Hepatocyte (in vitro differentiated cells): ENCODE measurements around the gene GTF3C1. TPM values are rescaled to one million over a fixed set of nuclear protein-coding genes. Genes with fewer than 3 reads are reported as not detected.

ENCODE experiments used
- DNase-seq: peaks from one replicate; pipeline ENCODE4 v3.0.0-alpha.2; 2016; ENCODE audit warnings: low spot score
- H2AFZ ChIP-seq: fragments of 200-600 bp; sonication (generic); 2 replicates; pipeline ENCODE4 v1.6.0; 2016; ENCODE audit warnings: antibody characterized with exemption, mild to moderate bottlenecking
- H3K27ac ChIP-seq: fragments of 200-600 bp; sonication (generic); 2 replicates; pipeline ENCODE4 v1.5.1; 2016; ENCODE audit warnings: mild to moderate bottlenecking
- H3K27me3 ChIP-seq: fragments of 200-600 bp; sonication (generic); 2 replicates; pipeline ENCODE4 v1.6.1; 2016
- H3K36me3 ChIP-seq: fragments of 200-600 bp; sonication (generic); replicated peaks from 2 replicates; pipeline ENCODE4 v1.5.1; 2016; ENCODE audit warnings: low read depth; ENCODE audit not compliant: insufficient read depth
- H3K4me1 ChIP-seq: fragments of 200-600 bp; sonication (generic); 2 replicates; pipeline ENCODE4 v1.5.1; 2016; ENCODE audit warnings: mild to moderate bottlenecking, moderate library complexity; ENCODE audit not compliant: insufficient read depth
- H3K4me2 ChIP-seq: fragments of 200-600 bp; sonication (generic); 2 replicates; pipeline ENCODE4 v1.6.0; 2016
- H3K4me3 ChIP-seq: fragments of 200-600 bp; sonication (generic); 2 replicates; pipeline ENCODE4 v1.5.1; 2016; ENCODE audit warnings: mild to moderate bottlenecking
- H3K79me2 ChIP-seq: fragments of 200-600 bp; sonication (generic); 2 replicates; pipeline ENCODE4 v1.6.0; 2017; ENCODE audit warnings: mild to moderate bottlenecking
- H3K9me2 ChIP-seq: fragments of 200-600 bp; sonication (generic); replicated peaks from 2 replicates; pipeline ENCODE4 v1.6.0; 2017; ENCODE audit warnings: mild to moderate bottlenecking; ENCODE audit not compliant: insufficient read depth
- H3K9me3 ChIP-seq: fragments of 200-600 bp; sonication (generic); 2 replicates; pipeline ENCODE4 v1.5.1; 2016; ENCODE audit warnings: low read depth, mild to moderate bottlenecking
- H4K20me1 ChIP-seq: fragments of 200-600 bp; sonication (generic); 2 replicates; pipeline ENCODE4 v1.6.0; 2016; ENCODE audit warnings: mild to moderate bottlenecking; ENCODE audit not compliant: insufficient read depth, poor library complexity, severe bottlenecking
- CTCF ChIP-seq: fragments of 200-600 bp; sonication (generic); IDR thresholded peaks from 2 replicates; pipeline ENCODE4 v1.5.1; 2016; ENCODE audit warnings: antibody characterized with exemption, mild to moderate bottlenecking; ENCODE audit not compliant: poor library complexity
- EZH2 ChIP-seq: fragments of 200-600 bp; sonication (generic); IDR thresholded peaks from 2 replicates; pipeline ENCODE4 v1.6.1; 2016; ENCODE audit warnings: antibody characterized with exemption, mild to moderate bottlenecking, borderline replicate concordance
- EZH2phosphoT487 ChIP-seq: fragments of 200-600 bp; sonication (generic); IDR thresholded peaks from one replicate; pipeline ENCODE4 v1.6.1; 2018; ENCODE audit warnings: antibody characterized with exemption, mild to moderate bottlenecking, low read depth, moderate library complexity; ENCODE audit not compliant: unreplicated experiment, severe bottlenecking
- WGBS: methylation state at CpG from one replicate; pipeline ENCODE4 v1.1.6; 2016; ENCODE audit warnings: low lambda C conversion rate; ENCODE audit errors: missing lambda C conversion rate; 5-methylcytosine and 5-hydroxymethylcytosine counted together
- polyA plus RNA-seq: library from polyadenylated mRNA; unstranded; fragments of >200 nt; fragmentation: Nextera tagmentation; extraction: Ambion mirVana; gene quantifications from 2 replicates; pipeline ENCODE4 v1.2.1, GENCODE V29; 2016
- total RNA-seq: library from RNA; depleted of rRNA; stranded (reverse); fragments of >200 nt; gene quantifications from 2 replicates; pipeline ENCODE4 v1.2.3, GENCODE V29; 2014

The GTF3C1 gene
- total and polyA plus RNA-seq, 2 experiments from 2014 or later = 41.5 to 59.6 TPM

DNA sequence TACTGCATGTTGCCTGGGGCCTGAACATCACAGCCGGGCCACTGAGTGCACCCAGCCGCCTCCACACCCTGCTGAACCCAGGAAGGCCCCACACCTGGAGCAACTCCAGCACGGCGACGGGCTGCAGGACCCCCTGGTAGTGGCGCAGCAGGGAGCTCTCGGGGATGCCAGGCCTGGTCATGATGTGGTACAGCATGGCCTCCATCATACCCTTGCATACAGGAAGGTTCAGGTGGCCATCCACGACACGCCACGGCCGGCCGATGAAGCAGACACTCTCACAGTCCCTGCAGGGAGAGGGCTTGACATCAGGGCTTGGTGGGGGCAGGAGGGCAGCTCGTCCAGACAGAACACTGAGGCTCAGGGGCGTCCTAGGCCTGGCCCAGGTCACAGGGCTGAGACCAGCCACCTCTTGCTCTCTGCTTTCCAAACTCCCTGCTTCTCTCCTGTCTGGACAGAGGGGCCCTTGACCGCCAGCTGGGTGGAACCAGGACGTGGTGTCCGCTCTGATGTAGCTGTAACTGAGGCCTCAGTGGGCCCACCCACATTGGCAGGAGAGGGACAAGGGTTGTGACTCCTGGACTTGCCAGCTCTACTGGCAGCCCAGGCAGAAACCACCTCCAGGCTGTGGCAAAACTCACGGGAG is 87.4 kb downstream of the GTF3C1 start:
- DNase-seq = no peak
- H3K4me3 ChIP-seq = no peak overlapping the region
- H2AFZ ChIP-seq = no peak overlapping the region
- no peak overlapping the region for H3K4me2 ChIP-seq
- H3K79me2 ChIP-seq = no peaks in the 10 kb centered on the region
- no peaks in the 10 kb centered on the region for H3K9me2 ChIP-seq
- no peaks in the 10 kb centered on the region for H3K27me3 ChIP-seq
- TF ChIP-seq EZH2 (no peak), CTCF (no peak)
- no peaks in the 10 kb centered on the region for H3K9me3 ChIP-seq
- WGBS = 93% methylated on average over 15 of the region's 18 CpGs
- H3K4me1 ChIP-seq = peaks cover 9% of the 10 kb centered on the region
- H3K27ac ChIP-seq = no peak overlapping the region
- no peaks in the 10 kb centered on the region for H3K36me3 ChIP-seq
- no peaks in the 10 kb centered on the region for H4K20me1 ChIP-seq

DNA sequence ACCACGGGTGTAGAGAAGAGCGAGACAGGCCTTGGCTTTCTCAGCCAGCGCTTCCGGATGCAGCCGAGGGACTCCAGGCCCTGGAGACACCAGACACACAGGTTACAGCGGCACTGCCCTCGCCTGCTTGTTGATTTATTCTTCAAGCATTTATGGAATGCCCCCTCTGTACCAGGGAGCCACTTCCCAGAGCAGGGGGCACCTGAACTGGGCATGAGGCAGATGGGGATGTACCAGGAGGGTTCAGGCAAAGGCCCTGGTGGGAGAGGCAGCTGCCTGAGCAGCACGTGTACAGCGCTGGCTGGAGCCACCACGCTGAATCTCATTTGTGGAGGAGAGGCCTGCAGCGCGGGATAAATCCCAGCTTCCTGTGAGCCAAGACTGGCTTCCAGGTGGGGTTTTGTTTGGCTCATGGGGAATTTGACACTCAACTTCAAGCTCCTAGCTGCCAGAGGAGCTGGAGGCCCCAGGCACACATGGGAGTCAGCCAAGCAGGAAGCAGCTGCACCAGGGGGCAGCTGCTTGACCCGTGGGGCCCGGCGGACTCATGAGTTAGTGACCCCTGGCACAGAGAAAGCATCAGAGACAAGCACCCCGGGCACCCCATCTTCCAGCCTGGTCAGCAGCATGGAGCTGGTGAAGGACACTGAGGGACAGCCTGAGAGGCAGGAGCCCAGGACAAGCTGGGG is 88.1 kb downstream of the GTF3C1 start:
- WGBS = 88% methylated on average over 16 of the region's 16 CpGs
- Histone ChIP-seq H3K27ac (no peak overlapping the region), H3K9me3 (no peaks in the 10 kb centered on the region), H3K9me2 (no peaks in the 10 kb centered on the region), H3K4me2 (no peak overlapping the region), H2AFZ (no peak overlapping the region), H3K4me1 (peaks cover 9% of the 10 kb centered on the region), H3K36me3 (no peaks in the 10 kb centered on the region), H3K4me3 (no peak overlapping the region), H3K79me2 (no peaks in the 10 kb centered on the region), H4K20me1 (no peaks in the 10 kb centered on the region), H3K27me3 (no peaks in the 10 kb centered on the region)
- no peak for TF ChIP-seq EZH2
- TF ChIP-seq EZH2phosphoT487 = no peak
- TF ChIP-seq CTCF = no peak
- no peak for DNase-seq

DNA sequence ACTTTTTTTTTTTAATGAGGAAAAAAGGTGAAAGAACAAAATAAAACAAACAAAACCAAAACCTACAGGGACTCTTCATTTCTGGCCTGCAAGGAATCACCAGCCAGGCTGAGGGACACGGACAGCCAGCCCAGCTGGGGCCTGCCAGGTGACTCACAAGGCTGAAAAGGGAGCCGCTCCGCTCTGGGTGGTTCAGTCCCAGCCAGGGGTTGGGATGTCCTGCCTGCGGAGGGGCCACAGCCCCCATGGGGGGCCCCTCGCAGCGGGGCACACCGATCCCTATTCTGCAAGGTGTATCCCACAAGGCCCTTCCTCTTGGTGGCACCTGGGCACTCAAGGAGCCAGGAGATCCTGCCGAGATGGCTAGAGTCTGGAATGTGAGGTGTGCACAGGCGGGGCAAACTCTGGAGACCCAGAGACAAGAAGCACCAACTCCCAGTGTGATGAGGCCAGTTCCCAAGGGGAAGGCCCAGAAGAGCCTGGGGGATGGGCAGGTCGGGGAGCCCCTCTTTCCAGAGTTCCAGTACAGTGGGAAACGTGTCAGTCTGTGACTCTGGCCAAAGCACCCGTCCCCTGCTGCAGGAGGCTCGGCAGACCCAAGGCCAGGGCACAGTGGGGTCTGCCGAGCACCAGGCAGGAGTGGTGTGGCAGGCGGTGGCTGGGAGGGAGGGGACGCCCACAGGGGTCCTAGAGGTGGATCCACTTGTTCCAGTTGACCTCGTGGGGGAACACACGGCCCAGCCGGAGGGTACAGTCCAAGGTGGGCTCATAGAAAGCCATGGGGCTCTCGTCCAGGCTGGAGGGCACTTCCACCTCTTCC is 88.8 kb downstream of the GTF3C1 start:
- no peak overlapping the region for H3K27ac ChIP-seq
- no peak overlapping the region for H2AFZ ChIP-seq
- no peaks in the 10 kb centered on the region for H3K9me2 ChIP-seq
- 92% methylated on average over 20 of the region's 20 CpGs for WGBS
- H3K36me3 ChIP-seq = no peaks in the 10 kb centered on the region
- DNase-seq = no peak
- H4K20me1 ChIP-seq = no peaks in the 10 kb centered on the region
- no peak overlapping the region for H3K4me2 ChIP-seq
- no peaks in the 10 kb centered on the region for H3K27me3 ChIP-seq
- no peak overlapping the region for H3K4me3 ChIP-seq
- H3K9me3 ChIP-seq = no peaks in the 10 kb centered on the region
- H3K4me1 ChIP-seq = peaks cover 7% of the 10 kb centered on the region
- no peak for TF ChIP-seq CTCF
- no peak for TF ChIP-seq EZH2
- no peak for TF ChIP-seq EZH2phosphoT487
- no peaks in the 10 kb centered on the region for H3K79me2 ChIP-seq
